Activated T-helper 1 cell treated with anti-CD3 and anti-CD28 coated beads, Interleukin-12 subunit alpha, Interleukin-12 subunit beta, Interleukin-2, Interleukin-4 antibody, amounts not matched to agents 30 ng/mL and 10 ng/mL and 1 ng/mL, durations not matched to agents 14 hours and 24 hours and 36 hours (primary cell): Measurements from ENCODE around the gene SERBP1. TPM values are rescaled to one million over a fixed set of nuclear protein-coding genes. Genes with fewer than 3 reads are reported as not detected.

Experiments used
- DNase-seq: peaks from one replicate; pipeline ENCODE4 v3.0.0; 2021; ENCODE audit warnings: low spot score
- H3K27ac Mint-ChIP-seq: one replicate; pipeline ENCODE4 v1.8.0; 2021; ENCODE audit warnings: mild to moderate bottlenecking, mixed read lengths
- H3K27me3 Mint-ChIP-seq: one replicate; pipeline ENCODE4 v1.8.0; 2022; ENCODE audit warnings: mild to moderate bottlenecking, moderate library complexity, mixed read lengths; ENCODE audit not compliant: insufficient read depth
- H3K36me3 Mint-ChIP-seq: one replicate; pipeline ENCODE4 v1.8.0; 2021; ENCODE audit warnings: low read depth, mixed read lengths
- H3K4me1 Mint-ChIP-seq: one replicate; pipeline ENCODE4 v1.8.0; 2021; ENCODE audit warnings: low read depth, mixed read lengths
- H3K4me3 Mint-ChIP-seq: one replicate; pipeline ENCODE4 v1.8.0; 2021; ENCODE audit warnings: mild to moderate bottlenecking, moderate library complexity, mixed read lengths
- H3K9me3 Mint-ChIP-seq: one replicate; pipeline ENCODE4 v1.8.0; 2021; ENCODE audit warnings: mixed read lengths
- intact Hi-C: fragments of 100-400 bp; cut with micrococcal nuclease; formaldehyde crosslinking; loops from one replicate; pipeline ENCODE4 v1.15.1; 2024
- total RNA-seq: library from RNA; stranded (reverse); gene quantifications from 2 replicates; pipeline ENCODE4 v1.2.3, GENCODE V29; 2022

SERBP1 gene
- total RNA-seq, 1 donor from 2014 or later, result 585 TPM

DNA sequence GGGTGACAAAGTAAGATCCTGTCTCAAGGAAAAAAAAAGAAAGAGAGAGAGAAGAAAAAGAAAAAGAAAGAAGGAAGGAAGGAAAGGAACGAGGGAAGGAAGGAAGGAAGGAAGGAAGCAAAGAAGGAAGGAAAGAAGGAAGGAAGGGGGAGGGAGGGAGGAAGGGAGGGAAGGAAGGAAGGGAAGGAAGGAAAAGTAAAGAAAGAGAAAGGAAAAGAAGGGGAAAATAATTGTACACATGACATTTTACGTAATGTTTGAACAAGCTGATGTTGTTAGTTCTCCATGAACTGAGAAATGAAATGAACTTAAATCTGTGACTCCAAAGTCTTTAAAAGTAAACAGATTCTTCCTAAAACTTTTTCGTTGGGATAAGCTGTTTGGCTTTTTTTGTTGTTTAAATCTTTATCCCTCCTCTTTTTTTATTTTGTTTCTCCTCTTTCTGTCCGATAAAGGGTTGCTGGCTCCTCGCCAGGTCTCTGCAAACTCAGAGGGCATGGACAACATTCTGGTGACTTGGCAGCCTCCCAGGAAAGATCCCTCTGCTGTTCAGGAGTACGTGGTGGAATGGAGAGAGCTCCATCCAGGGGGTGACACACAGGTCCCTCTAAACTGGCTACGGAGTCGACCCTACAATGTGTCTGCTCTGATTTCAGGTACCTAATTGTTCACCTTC lies 62.7 kb downstream of the SERBP1 start:
- peaks cover 71% of the 10 kb centered on the region for H3K36me3 Mint-ChIP-seq
- no peaks in the 10 kb centered on the region for H3K27me3 Mint-ChIP-seq
- intact Hi-C loops, result loop anchor here (5.0 kb wide), 1 partner anchor 55 kb away; no protein-coding TSS in a partner anchor
- H3K9me3 Mint-ChIP-seq, result no peaks in the 10 kb centered on the region
- H3K4me1 Mint-ChIP-seq, result peaks cover 36% of the 10 kb centered on the region
- H3K27ac Mint-ChIP-seq, result peak overlapping the region; percentile 77
- no peak overlapping the region for H3K4me3 Mint-ChIP-seq
- no peak for DNase-seq

DNA sequence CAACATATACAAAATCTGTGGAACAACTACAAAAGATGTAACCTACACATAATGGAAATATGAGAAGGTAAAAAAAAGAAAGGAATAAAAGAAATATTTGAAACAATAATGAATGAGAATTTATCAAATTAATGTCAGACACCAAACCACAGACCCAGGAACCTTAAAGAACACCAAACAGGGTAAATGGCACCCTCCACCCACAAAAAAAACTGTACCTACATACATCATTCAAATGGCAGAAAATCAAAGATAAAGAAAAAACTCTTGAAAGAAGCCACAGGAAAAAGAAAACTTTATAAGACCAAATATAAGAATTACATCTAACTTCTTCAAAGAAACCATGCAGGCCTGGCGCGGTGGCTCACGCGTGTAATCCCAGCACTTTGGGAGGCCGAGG lies 68.6 kb downstream of the SERBP1 start:
- H3K4me3 Mint-ChIP-seq, result no peak overlapping the region
- peak overlapping the region; percentile 78 for H3K27ac Mint-ChIP-seq
- no peaks in the 10 kb centered on the region for H3K27me3 Mint-ChIP-seq
- intact Hi-C loops, result loop anchor here (2.0 kb wide), 1 partner anchor 15 kb away; no protein-coding TSS in a partner anchor
- no peak for DNase-seq
- no peaks in the 10 kb centered on the region for H3K9me3 Mint-ChIP-seq
- H3K4me1 Mint-ChIP-seq, result peaks cover 48% of the 10 kb centered on the region
- peaks cover 56% of the 10 kb centered on the region for H3K36me3 Mint-ChIP-seq

DNA sequence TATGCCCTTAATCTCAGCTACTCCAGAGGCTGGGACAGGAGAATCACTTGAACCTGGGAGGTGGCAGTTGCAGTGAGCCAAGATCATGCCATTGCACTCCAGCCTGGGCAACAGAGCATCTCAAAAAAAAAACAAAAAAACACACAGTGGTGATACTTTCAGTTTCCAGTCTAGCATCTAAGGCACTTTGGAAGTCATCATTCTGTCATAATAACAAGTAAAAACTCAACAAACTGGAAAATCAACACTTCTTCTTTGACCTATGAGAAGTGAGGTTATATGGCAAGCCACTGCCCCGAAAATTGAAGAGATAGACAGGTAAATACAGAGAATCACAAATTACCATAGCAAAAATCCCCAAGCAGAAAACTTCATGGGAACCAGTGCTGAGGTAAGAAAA lies 70.6 kb downstream of the SERBP1 start:
- Mint-ChIP-seq H3K27ac (peak overlapping the region; percentile 77), H3K4me3 (peak overlapping the region; percentile 10), H3K36me3 (peaks cover 57% of the 10 kb centered on the region), H3K27me3 (no peaks in the 10 kb centered on the region), H3K9me3 (no peaks in the 10 kb centered on the region), H3K4me1 (peaks cover 46% of the 10 kb centered on the region)
- intact Hi-C loops, result no loop called here
- DNase-seq, result no peak

Other genes with a start within 250 kb of the SERBP1 start
- 218 and 221 TPM in 2 replicates for gene IL12RB2, start 122.5 kb downstream of the SERBP1 start, total RNA-seq